Esophagus muscularis mucosa (tissue), 4 donors: ENCODE results near the gene COL27A1. TPM values are rescaled to one million over a fixed set of nuclear protein-coding genes. Genes with fewer than 3 reads are reported as not detected.

Source experiments
- DNase-seq: peaks from one replicate; pipeline ENCODE4 v3.0.0-alpha.2; 2017; ENCODE audit errors: extremely low spot score
- H3K27ac ChIP-seq, 4 donors: fragments of 200-600 bp; sonication (generic); replicated peaks in 1 of 4; 1 replicate in 3 of 4; 2 replicates in 1 of 4; pipeline ENCODE4 v1.5.1; 2016 to 2019; ENCODE audit warnings: mild to moderate bottlenecking in 1 of 4
- H3K27me3 ChIP-seq, 4 donors: fragments of 200-600 bp; sonication (generic); one replicate each; pipeline versions ENCODE4 v1.5.1 to v1.6.0; 2016 to 2019
- H3K36me3 ChIP-seq, 4 donors: fragments of 200-600 bp; sonication (generic); one replicate each; pipeline ENCODE4 v1.5.1; 2016 to 2019
- H3K4me1 ChIP-seq, 4 donors: fragments of 200-600 bp; sonication (generic); one replicate each; pipeline ENCODE4 v1.5.1; 2016 to 2019
- H3K4me3 ChIP-seq, 4 donors: fragments of 200-600 bp; sonication (generic); 1 replicate in 2 of 4; 2 replicates in 2 of 4; pipeline ENCODE4 v1.5.1; 2016 to 2019; ENCODE audit warnings: mild to moderate bottlenecking in 4 of 4, moderate library complexity in 1 of 4
- H3K9me3 ChIP-seq, 4 donors: fragments of 200-600 bp; sonication (generic); 1 replicate in 3 of 4; 2 replicates in 1 of 4; pipeline ENCODE4 v1.5.1; 2016 to 2019
- EP300 ChIP-seq: sonication (generic); formaldehyde crosslinking; IDR thresholded peaks from one replicate; pipeline ENCODE4 v1.6.1; 2017; ENCODE audit warnings: antibody characterized with exemption
- POLR2A ChIP-seq: fragments of 450-650 bp; IDR thresholded peaks from one replicate; pipeline ENCODE4 v1.6.1; 2017; ENCODE audit warnings: antibody characterized with exemption, moderate library complexity, mild to moderate bottlenecking, low read depth
- POLR2AphosphoS5 ChIP-seq, 2 donors: sonication (generic); formaldehyde crosslinking; IDR thresholded peaks; one replicate each; pipeline ENCODE4 v1.6.1; 2017; ENCODE audit warnings: antibody characterized with exemption in 2 of 2
- WGBS: methylation state at CpG from one replicate; pipeline ENCODE4 v1.1.5; 2018; 5-methylcytosine and 5-hydroxymethylcytosine counted together
- intact Hi-C: fragments of 100-400 bp; cut with DNase I; formaldehyde crosslinking; loops from one replicate; pipeline ENCODE4 v1.15.1; 2023
- total RNA-seq, 4 donors: library from RNA; depleted of rRNA; stranded (reverse); fragments of >200 nt; gene quantifications; one replicate each; pipeline versions ENCODE4 v1.1.0 to v1.2.1, GENCODE V29; 2016
- TF ChIP-seq, protein P1 (sequence below), 3 experiments: fragments of 200-600 bp in 2 of 3; fragments of 450-650 bp in 1 of 3; sonication (generic) in 2 of 3; IDR thresholded peaks; one replicate each; pipeline ENCODE4 v1.5.1; 2017 to 2019; ENCODE audit warnings: antibody characterized with exemption in 3 of 3, mild to moderate bottlenecking in 2 of 3, moderate library complexity in 1 of 3

The COL27A1 gene
- total RNA-seq, 4 donors from 2014 or later = 1.8 to 3.3 (median 2.7) TPM

- Histone ChIP-seq H3K9me3 (no peaks in the 10 kb centered on the region), H3K4me1 (peaks cover 23 to 36% (median 24%) of the 10 kb centered on the region in 4 donors), H3K36me3 (no peaks in the 10 kb centered on the region), H3K27me3 (no peaks in the 10 kb centered on the region), H3K27ac (no peak overlapping the region), H3K4me3 (no peak overlapping the region)
- WGBS = 85% methylated on average over 9 of the region's 11 CpGs
- no peak for DNase-seq
- TF ChIP-seq, protein P1, sequence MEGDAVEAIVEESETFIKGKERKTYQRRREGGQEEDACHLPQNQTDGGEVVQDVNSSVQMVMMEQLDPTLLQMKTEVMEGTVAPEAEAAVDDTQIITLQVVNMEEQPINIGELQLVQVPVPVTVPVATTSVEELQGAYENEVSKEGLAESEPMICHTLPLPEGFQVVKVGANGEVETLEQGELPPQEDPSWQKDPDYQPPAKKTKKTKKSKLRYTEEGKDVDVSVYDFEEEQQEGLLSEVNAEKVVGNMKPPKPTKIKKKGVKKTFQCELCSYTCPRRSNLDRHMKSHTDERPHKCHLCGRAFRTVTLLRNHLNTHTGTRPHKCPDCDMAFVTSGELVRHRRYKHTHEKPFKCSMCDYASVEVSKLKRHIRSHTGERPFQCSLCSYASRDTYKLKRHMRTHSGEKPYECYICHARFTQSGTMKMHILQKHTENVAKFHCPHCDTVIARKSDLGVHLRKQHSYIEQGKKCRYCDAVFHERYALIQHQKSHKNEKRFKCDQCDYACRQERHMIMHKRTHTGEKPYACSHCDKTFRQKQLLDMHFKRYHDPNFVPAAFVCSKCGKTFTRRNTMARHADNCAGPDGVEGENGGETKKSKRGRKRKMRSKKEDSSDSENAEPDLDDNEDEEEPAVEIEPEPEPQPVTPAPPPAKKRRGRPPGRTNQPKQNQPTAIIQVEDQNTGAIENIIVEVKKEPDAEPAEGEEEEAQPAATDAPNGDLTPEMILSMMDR (IDR thresholded peaks at IDR 0.05) = no peak
- intact Hi-C loops = no loop called here
Observed at GRCh38 chr9:114203410-114204140, 48.2 kb downstream of the COL27A1 start.

GRCh38 chr9:114204265-114204664 lies 48.9 kb downstream of the COL27A1 start:
- 100% methylated on average over 4 of the region's 4 CpGs for WGBS
- intact Hi-C loops = no loop called here
- no peak overlapping the region for H3K4me3 ChIP-seq
- H3K27ac ChIP-seq = no peak overlapping the region
- no peaks in the 10 kb centered on the region for H3K27me3 ChIP-seq
- no peaks in the 10 kb centered on the region for H3K36me3 ChIP-seq
- H3K4me1 ChIP-seq = peaks cover 23 to 37% (median 24%) of the 10 kb centered on the region in 4 donors
- DNase-seq = no peak
- TF ChIP-seq POLR2A = no peak
- no peaks in the 10 kb centered on the region for H3K9me3 ChIP-seq

GRCh38 chr9:114205171-114206015 lies 50.1 kb downstream of the COL27A1 start:
- H3K27me3 ChIP-seq = no peaks in the 10 kb centered on the region
- H3K4me3 ChIP-seq = no peak overlapping the region
- intact Hi-C loops = no loop called here
- 87% methylated on average over 10 of the region's 10 CpGs for WGBS
- no peaks in the 10 kb centered on the region for H3K9me3 ChIP-seq
- no peak overlapping the region for H3K27ac ChIP-seq
- no peaks in the 10 kb centered on the region for H3K36me3 ChIP-seq
- no peak for DNase-seq
- H3K4me1 ChIP-seq = peaks cover 23 to 37% (median 24%) of the 10 kb centered on the region in 4 donors
- TF ChIP-seq POLR2AphosphoS5 (IDR thresholded peaks at IDR 0.05) (no peak), POLR2A (no peak), EP300 (no peak)
- TF ChIP-seq, protein P1 (IDR thresholded peaks at IDR 0.05) = no peak

GRCh38 chr9:114206221-114206789 lies 51.0 kb downstream of the COL27A1 start:
- no peak for DNase-seq
- Histone ChIP-seq H3K36me3 (peaks cover 0 to 4% (median 0%) of the 10 kb centered on the region in 4 donors), H3K9me3 (no peaks in the 10 kb centered on the region), H3K27ac (no peak overlapping the region), H3K27me3 (no peaks in the 10 kb centered on the region), H3K4me3 (no peak overlapping the region), H3K4me1 (peaks cover 23 to 40% (median 24%) of the 10 kb centered on the region in 4 donors)
- intact Hi-C loops = no loop called here
- 100% methylated on average over 1 of the region's 5 CpGs for WGBS
- TF ChIP-seq POLR2AphosphoS5 (IDR thresholded peaks at IDR 0.05) (no peak), POLR2A (no peak), EP300 (no peak)
- TF ChIP-seq, protein P1 (IDR thresholded peaks at IDR 0.05) = no peak
